KG1 (cell line): ENCODE data around the gene EXOC3L2.

Experiments
- DNase-seq: peaks from one replicate; lab custom pipeline; 2025; lab: John Stamatoyannopoulos, UW

The EXOC3L2 gene

GRCh38 chr19:45218911-45219743 is 26.1 kb downstream of the EXOC3L2 start:
- DNase-seq, result no peak

GRCh38 chr19:45218426-45218825 is 26.8 kb downstream of the EXOC3L2 start:
- DNase-seq, result no peak

GRCh38 chr19:45217957-45218334 is 27.3 kb downstream of the EXOC3L2 start:
- no peak for DNase-seq

- no peak for DNase-seq
Observed at GRCh38 chr19:45217193-45217956, 27.8 kb downstream of the EXOC3L2 start.

- DNase-seq, result no peak
Observed at GRCh38 chr19:45216667-45217066, 28.5 kb downstream of the EXOC3L2 start.

GRCh38 chr19:45215391-45216191 is 29.6 kb downstream of the EXOC3L2 start:
- DNase-seq, result no peak

GRCh38 chr19:45213031-45213430 is 32.2 kb downstream of the EXOC3L2 start:
- DNase-seq, result no peak

GRCh38 chr19:45211751-45212381 is 33.3 kb downstream of the EXOC3L2 start:
- DNase-seq, result no peak

GRCh38 chr19:45206328-45206727 is 38.9 kb downstream of the EXOC3L2 start:
- DNase-seq, result no peak

- no peak for DNase-seq
Observed at GRCh38 chr19:45205810-45206209, 39.4 kb downstream of the EXOC3L2 start.

- no peak for DNase-seq
Observed at GRCh38 chr19:45202637-45203036, 42.6 kb downstream of the EXOC3L2 start.

- DNase-seq, result no peak
Observed at GRCh38 chr19:45200568-45200967, 44.6 kb downstream of the EXOC3L2 start.

- no peak for DNase-seq
Observed at GRCh38 chr19:45195764-45196163, 49.4 kb downstream of the EXOC3L2 start.

GRCh38 chr19:45191375-45191774 is 53.8 kb downstream of the EXOC3L2 start:
- DNase-seq, result no peak

- DNase-seq, result no peak
Observed at GRCh38 chr19:45189971-45190370, 55.2 kb downstream of the EXOC3L2 start.

GRCh38 chr19:45187421-45188100 is 57.6 kb downstream of the EXOC3L2 start:
- no peak for DNase-seq

GRCh38 chr19:45186509-45187334 is 58.5 kb downstream of the EXOC3L2 start:
- DNase-seq, result no peak

GRCh38 chr19:45184115-45184514 is 61.1 kb downstream of the EXOC3L2 start:
- DNase-seq, result no peak

GRCh38 chr19:45182758-45183157 is 62.4 kb downstream of the EXOC3L2 start:
- no peak for DNase-seq

GRCh38 chr19:45180936-45181335 is 64.3 kb downstream of the EXOC3L2 start:
- DNase-seq, result no peak
